NT2/D1 (cell line): ENCODE results near the gene VTN.

Experiments
- DNase-seq: peaks from one replicate; pipeline ENCODE4 v3.0.0-alpha.2; 2011; ENCODE audit warnings: low read depth, low spot score
- H3K27me3 ChIP-seq: 2 replicates; pipeline ENCODE4 v1.6.0; 2011; ENCODE audit warnings: mild to moderate bottlenecking; ENCODE audit not compliant: insufficient read length, insufficient read depth
- H3K36me3 ChIP-seq: 2 replicates; pipeline ENCODE4 v1.6.1; 2011; ENCODE audit warnings: mild to moderate bottlenecking, low read length, mixed read lengths; ENCODE audit not compliant: insufficient read depth, insufficient read length
- H3K4me1 ChIP-seq: 2 replicates; pipeline ENCODE4 v1.5.1; 2011; ENCODE audit not compliant: insufficient read depth, insufficient read length
- H3K4me3 ChIP-seq: 2 replicates; pipeline ENCODE4 v1.5.1; 2011; ENCODE audit warnings: low read depth; ENCODE audit not compliant: insufficient read length
- H3K9ac ChIP-seq: 2 replicates; pipeline ENCODE4 v1.6.0; 2011; ENCODE audit warnings: low read depth; ENCODE audit not compliant: insufficient read length
- H3K9me3 ChIP-seq: 2 replicates; pipeline ENCODE4 v1.5.1; 2011; ENCODE audit warnings: mild to moderate bottlenecking, low read length; ENCODE audit not compliant: insufficient read depth
- SUZ12 ChIP-seq: IDR thresholded peaks from 2 replicates; pipeline ENCODE4 v1.6.1; 2011; ENCODE audit not compliant: insufficient read length, insufficient read depth; ENCODE audit errors: extremely low read depth
- YY1 ChIP-seq: IDR thresholded peaks from 2 replicates; pipeline ENCODE4 v1.6.1; 2011; ENCODE audit not compliant: insufficient read length, insufficient read depth
- ZNF274 ChIP-seq: IDR thresholded peaks from 2 replicates; pipeline ENCODE4 v1.6.1; 2011; ENCODE audit warnings: mild to moderate bottlenecking, low read depth, low read length

VTN gene

DNA sequence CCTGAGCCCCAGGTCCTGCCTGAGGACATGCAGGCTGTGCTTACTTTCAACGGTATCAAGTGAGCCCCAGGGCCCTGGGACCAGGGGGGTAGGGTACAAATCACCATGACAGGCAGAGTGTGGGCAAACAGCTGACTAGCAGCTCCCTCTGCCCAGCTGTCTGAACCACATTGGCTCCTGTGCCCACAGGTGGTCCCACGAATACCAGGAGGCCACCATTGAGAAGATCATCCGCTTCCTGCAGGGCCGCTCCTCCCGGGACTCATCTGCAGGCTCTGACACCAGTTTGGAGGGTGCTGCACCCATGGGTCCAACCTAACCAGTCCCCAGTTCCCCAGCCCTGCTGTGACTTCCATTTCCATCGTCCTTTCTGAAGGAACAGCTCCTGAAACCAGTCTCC, 25.9 kb upstream of the VTN start:
- Histone ChIP-seq H3K9me3 (no peaks in the 10 kb centered on the region), H3K27me3 (peaks cover 25% of the 10 kb centered on the region), H3K4me3 (no peak overlapping the region), H3K9ac (no peak overlapping the region), H3K4me1 (peaks cover 3% of the 10 kb centered on the region), H3K36me3 (peaks cover 42% of the 10 kb centered on the region)
- DNase-seq: no peak
- TF ChIP-seq ZNF274: no peak
- TF ChIP-seq YY1: no peak
- no peak for TF ChIP-seq SUZ12

GRCh38 chr17:28395426-28395825, 25.3 kb upstream of the VTN start:
- no peak overlapping the region for H3K9ac ChIP-seq
- TF ChIP-seq YY1 (no peak), ZNF274 (no peak), SUZ12 (no peak)
- H3K27me3 ChIP-seq: peaks cover 20% of the 10 kb centered on the region
- peaks cover 41% of the 10 kb centered on the region for H3K36me3 ChIP-seq
- H3K4me3 ChIP-seq: no peak overlapping the region
- no peaks in the 10 kb centered on the region for H3K9me3 ChIP-seq
- DNase-seq: no peak
- H3K4me1 ChIP-seq: peaks cover 3% of the 10 kb centered on the region

DNA sequence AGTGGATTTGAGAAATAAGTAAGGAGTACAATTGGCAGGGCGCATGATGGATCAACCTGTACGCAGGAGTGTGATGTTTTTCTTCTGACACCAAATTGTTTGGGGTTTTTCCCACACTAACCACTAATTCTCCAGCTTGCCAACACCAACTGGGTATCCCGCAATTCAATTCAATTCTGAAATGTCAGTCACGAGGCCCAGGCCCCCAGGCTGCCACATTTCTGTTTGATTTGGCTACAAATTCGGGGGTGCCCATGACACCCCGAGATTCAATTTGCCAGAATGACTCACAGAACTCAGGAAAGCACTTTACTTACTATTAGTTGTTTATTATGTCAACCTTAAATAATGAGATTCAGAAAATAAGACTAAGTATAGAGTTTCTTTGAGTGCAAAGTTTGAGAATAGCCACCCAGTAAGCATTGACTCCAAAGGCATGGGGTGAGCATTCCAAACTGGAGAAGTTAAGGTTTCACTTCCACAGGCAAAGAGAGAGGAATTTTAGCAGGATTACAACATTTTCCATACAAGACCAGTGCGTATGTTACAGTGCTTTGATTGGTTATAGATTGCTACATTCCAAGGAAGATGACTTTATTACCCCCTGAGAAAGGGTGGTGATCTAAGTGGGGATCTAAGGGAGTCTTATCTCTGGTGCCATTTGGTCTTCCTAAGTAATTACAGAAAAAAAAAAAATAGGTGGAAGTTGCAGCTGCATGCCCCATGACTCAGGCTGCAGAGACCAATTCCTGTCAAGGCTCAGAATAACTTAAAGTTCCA, 24.4 kb upstream of the VTN start:
- H3K36me3 ChIP-seq: peaks cover 39% of the 10 kb centered on the region
- DNase-seq: no peak
- H3K4me3 ChIP-seq: no peak overlapping the region
- TF ChIP-seq ZNF274 (no peak), YY1 (no peak), SUZ12 (no peak)
- no peaks in the 10 kb centered on the region for H3K9me3 ChIP-seq
- no peak overlapping the region for H3K9ac ChIP-seq
- peaks cover 3% of the 10 kb centered on the region for H3K4me1 ChIP-seq
- H3K27me3 ChIP-seq: peaks cover 11% of the 10 kb centered on the region

- no peak overlapping the region for H3K9ac ChIP-seq
- DNase-seq: no peak
- H3K9me3 ChIP-seq: no peaks in the 10 kb centered on the region
- peaks cover 3% of the 10 kb centered on the region for H3K4me1 ChIP-seq
- H3K36me3 ChIP-seq: peaks cover 39% of the 10 kb centered on the region
- no peak overlapping the region for H3K4me3 ChIP-seq
- H3K27me3 ChIP-seq: no peaks in the 10 kb centered on the region
- TF ChIP-seq SUZ12: no peak
- no peak for TF ChIP-seq YY1
- no peak for TF ChIP-seq ZNF274
These were observed 22.4 kb upstream of the VTN start for GRCh38 chr17:28392491-28392890.

DNA sequence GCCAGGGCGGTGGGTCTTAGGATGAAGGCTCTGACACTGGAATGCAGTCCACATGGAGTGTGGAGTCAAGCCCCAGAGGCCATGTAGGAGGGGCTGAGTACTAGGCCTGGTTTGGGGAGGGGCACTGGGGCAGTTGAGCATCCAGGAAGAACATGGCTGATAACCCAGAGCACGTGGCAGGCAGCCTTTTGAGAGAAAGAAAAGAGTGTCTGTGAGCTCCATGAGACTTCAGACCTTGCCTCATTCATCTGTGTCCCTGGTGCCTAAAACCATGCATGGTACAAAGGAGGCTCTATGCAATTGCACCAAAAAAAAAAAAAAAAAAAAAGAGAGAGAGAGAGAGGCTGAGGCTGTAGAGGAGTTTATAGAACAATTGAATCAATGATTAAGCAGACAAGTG, 21.3 kb upstream of the VTN start:
- peaks cover 3% of the 10 kb centered on the region for H3K4me1 ChIP-seq
- no peak overlapping the region for H3K4me3 ChIP-seq
- no peaks in the 10 kb centered on the region for H3K27me3 ChIP-seq
- H3K36me3 ChIP-seq: peaks cover 31% of the 10 kb centered on the region
- no peak for DNase-seq
- no peak overlapping the region for H3K9ac ChIP-seq
- TF ChIP-seq YY1 (no peak), ZNF274 (no peak), SUZ12 (no peak)
- no peaks in the 10 kb centered on the region for H3K9me3 ChIP-seq

DNA sequence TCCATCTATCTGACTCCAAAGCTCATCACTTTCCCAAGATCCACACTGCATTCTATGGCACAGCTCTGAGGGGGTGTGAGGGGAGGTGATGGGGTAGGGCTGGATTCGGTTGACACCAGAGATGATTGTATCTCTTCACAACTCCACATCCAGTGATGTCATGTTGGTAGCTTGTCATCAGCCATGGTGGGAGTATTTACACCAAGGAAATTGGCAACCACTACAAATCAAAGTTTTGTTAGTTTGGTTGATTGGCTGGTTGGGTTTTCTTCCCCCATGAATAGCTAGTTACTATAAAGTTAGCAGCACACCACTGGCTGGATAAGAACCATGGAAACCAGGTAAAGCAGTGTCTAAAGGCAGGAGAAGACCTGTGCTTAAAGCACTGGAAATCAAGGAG, 20.9 kb upstream of the VTN start:
- no peak for TF ChIP-seq SUZ12
- TF ChIP-seq YY1: no peak
- TF ChIP-seq ZNF274: no peak
- H3K36me3 ChIP-seq: peaks cover 27% of the 10 kb centered on the region
- DNase-seq: no peak
- H3K27me3 ChIP-seq: no peaks in the 10 kb centered on the region
- peaks cover 3% of the 10 kb centered on the region for H3K4me1 ChIP-seq
- H3K4me3 ChIP-seq: no peak overlapping the region
- no peak overlapping the region for H3K9ac ChIP-seq
- no peaks in the 10 kb centered on the region for H3K9me3 ChIP-seq

- no peak for DNase-seq
- peaks cover 23% of the 10 kb centered on the region for H3K36me3 ChIP-seq
- peaks cover 3% of the 10 kb centered on the region for H3K4me1 ChIP-seq
- H3K9ac ChIP-seq: no peak overlapping the region
- H3K9me3 ChIP-seq: no peaks in the 10 kb centered on the region
- no peak overlapping the region for H3K4me3 ChIP-seq
- no peaks in the 10 kb centered on the region for H3K27me3 ChIP-seq
- no peak for TF ChIP-seq SUZ12
- TF ChIP-seq YY1: no peak
- no peak for TF ChIP-seq ZNF274
These were observed 20.5 kb upstream of the VTN start for GRCh38 chr17:28390563-28390962.

DNA sequence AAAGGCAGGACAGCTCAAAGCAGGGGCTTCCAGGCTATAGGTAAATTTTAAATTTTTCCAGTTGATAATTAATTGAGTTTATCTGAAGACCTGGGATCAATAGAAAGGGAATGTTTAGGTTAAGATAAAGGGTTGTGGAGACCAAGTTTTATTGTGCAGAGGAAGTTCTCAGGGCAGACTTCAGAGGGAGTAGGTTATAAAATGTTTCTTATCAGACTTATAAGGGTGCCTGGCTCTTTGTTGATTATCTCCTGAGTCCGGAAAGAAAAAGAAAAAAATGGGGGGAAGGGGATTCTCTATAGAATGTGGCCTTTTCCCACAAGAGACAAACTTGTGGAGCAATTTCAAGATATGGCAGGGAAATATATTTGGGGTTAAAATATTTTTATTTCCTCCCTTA, 20.0 kb upstream of the VTN start:
- Histone ChIP-seq H3K27me3 (no peaks in the 10 kb centered on the region), H3K9me3 (no peaks in the 10 kb centered on the region), H3K36me3 (peaks cover 22% of the 10 kb centered on the region), H3K9ac (no peak overlapping the region), H3K4me3 (no peak overlapping the region), H3K4me1 (peaks cover 3% of the 10 kb centered on the region)
- no peak for TF ChIP-seq SUZ12
- TF ChIP-seq YY1: no peak
- TF ChIP-seq ZNF274: no peak
- no peak for DNase-seq
